Measurements from ENCODE around the gene SMC5. TPM values are rescaled to one million over a fixed set of nuclear protein-coding genes. Genes with fewer than 3 reads are reported as not detected.

SMC5 gene
- total and polyA plus RNA-seq, 2 of the 13 experiments (the other 11 are each of a cell fraction or from before 2014, with no cell fraction given), result 7.2 to 26.7 TPM

DNA sequence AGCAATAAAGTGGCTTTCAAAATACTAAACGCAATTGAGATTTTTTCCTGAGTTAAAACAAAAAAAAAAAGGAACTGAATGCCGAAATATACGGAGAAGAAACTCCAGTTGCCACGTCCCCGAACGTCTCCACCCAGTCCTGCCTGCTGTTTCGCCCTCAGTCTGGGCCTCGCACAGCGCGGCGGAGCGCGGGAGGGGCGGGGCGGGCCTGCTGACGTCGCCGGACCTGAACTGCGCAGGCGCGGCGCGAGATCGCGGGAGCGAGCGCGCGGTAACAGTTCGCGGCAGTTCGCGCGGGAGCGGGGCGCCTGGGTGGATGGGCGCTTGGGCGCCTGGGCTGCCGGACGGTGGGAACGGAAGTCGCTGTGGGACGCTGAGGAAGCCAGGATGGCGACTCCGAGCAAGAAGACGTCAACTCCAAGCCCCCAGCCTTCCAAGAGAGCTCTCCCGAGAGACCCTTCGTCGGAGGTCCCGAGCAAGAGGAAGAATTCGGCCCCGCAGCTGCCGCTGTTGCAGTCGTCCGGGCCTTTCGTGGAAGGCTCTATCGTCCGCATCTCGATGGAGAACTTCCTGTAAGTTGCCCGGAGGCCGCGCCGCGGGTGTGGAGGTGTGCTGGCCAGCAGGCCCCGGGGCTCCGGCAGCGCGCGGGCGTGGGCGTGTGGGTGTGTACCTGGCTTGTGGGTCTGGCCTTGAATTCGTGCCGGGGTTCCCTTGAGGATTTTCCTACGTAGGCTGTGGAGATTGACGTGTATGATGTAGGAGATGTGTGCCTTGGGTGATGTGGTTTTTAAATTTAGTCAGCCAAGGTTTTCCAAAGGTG is at the start of gene SMC5 (continued):
- TF ChIP-seq, protein P1, sequence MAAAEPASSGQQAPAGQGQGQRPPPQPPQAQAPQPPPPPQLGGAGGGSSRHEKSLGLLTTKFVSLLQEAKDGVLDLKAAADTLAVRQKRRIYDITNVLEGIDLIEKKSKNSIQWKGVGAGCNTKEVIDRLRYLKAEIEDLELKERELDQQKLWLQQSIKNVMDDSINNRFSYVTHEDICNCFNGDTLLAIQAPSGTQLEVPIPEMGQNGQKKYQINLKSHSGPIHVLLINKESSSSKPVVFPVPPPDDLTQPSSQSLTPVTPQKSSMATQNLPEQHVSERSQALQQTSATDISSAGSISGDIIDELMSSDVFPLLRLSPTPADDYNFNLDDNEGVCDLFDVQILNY (CRISPR knock-in tag; conservative IDR thresholded peaks at IDR 0.05), result peak; percentile 41; the same call in 1 of the 2 replicates
- no peak for TF ChIP-seq EHMT2 (IDR thresholded peaks at IDR 0.05; ENCODE audit: borderline replicate concordance, low read depth, low read length)
- no peak for TF ChIP-seq DNMT3B (CRISPR knock-in tag; conservative IDR thresholded peaks at IDR 0.05)
- no peak for TF ChIP-seq FOXP1 (IDR thresholded peaks at IDR 0.05)
- TF ChIP-seq FOXP1 (CRISPR knock-in tag; IDR thresholded peaks at IDR 0.05), result no peak
- TF ChIP-seq ZBTB20 (CRISPR knock-in tag; IDR thresholded peaks at IDR 0.05; ENCODE audit: borderline replicate concordance, low read depth), result peak; percentile 54
- TF ChIP-seq ZFY (CRISPR knock-in tag; IDR thresholded peaks at IDR 0.05), result peak; percentile 89
- TF ChIP-seq ASH2L (IDR thresholded peaks at IDR 0.05; ENCODE audit: insufficient read length, low read depth, low read length), result peak; percentile 55
- 0 out of 2 replicates have a peak, but pooled peaks have one; percentile 8 for TF ChIP-seq HOXD1 (CRISPR knock-in tag; IDR thresholded peaks at IDR 0.05)
- 0 out of 2 replicates have a peak, but pooled peaks have one; percentile 41 for TF ChIP-seq SP2 (CRISPR knock-in tag; IDR thresholded peaks at IDR 0.05)
- peak; percentile 78; the same call in 1 of the 2 replicates for TF ChIP-seq CENPT (CRISPR knock-in tag; IDR thresholded peaks at IDR 0.05; ENCODE audit: low read depth)
- TF ChIP-seq MAF1 (CRISPR knock-in tag; IDR thresholded peaks at IDR 0.05; ENCODE audit: borderline replicate concordance), result no peak
- peak; percentile 32; the same call in 1 of the 2 replicates for TF ChIP-seq SMYD3 (CRISPR knock-in tag; IDR thresholded peaks at IDR 0.05)
- peak; percentile 91 for TF ChIP-seq ZNF501 (CRISPR knock-in tag; IDR thresholded peaks at IDR 0.05)
- TF ChIP-seq ZFP37 (CRISPR knock-in tag; IDR thresholded peaks at IDR 0.05; ENCODE audit: borderline replicate concordance), result 0 out of 2 replicates have a peak, but pooled peaks have one; percentile 16
- TF ChIP-seq, protein P2, sequence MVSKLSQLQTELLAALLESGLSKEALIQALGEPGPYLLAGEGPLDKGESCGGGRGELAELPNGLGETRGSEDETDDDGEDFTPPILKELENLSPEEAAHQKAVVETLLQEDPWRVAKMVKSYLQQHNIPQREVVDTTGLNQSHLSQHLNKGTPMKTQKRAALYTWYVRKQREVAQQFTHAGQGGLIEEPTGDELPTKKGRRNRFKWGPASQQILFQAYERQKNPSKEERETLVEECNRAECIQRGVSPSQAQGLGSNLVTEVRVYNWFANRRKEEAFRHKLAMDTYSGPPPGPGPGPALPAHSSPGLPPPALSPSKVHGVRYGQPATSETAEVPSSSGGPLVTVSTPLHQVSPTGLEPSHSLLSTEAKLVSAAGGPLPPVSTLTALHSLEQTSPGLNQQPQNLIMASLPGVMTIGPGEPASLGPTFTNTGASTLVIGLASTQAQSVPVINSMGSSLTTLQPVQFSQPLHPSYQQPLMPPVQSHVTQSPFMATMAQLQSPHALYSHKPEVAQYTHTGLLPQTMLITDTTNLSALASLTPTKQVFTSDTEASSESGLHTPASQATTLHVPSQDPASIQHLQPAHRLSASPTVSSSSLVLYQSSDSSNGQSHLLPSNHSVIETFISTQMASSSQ (IDR thresholded peaks at IDR 0.05; ENCODE audit: low read depth), result no peak
- TF ChIP-seq, protein P2 (CRISPR knock-in tag; IDR thresholded peaks at IDR 0.05; ENCODE audit: borderline replicate concordance), result peak; percentile 21; the same call in 1 of the 2 replicates
- TF ChIP-seq AGO2 (optimal IDR thresholded peaks at IDR 0.05; ENCODE audit: low read depth, low read length), result peak; percentile 73
- TF ChIP-seq EED (CRISPR knock-in tag; IDR thresholded peaks at IDR 0.05), result 0 out of 2 replicates have a peak, but pooled peaks have one; percentile 16
- TF ChIP-seq MEIS2 (CRISPR knock-in tag; IDR thresholded peaks at IDR 0.05), result 0 out of 2 replicates have a peak, but pooled peaks have one; percentile 48
- 0 out of 2 replicates have a peak, but pooled peaks have one; percentile 12 for TF ChIP-seq KLF11 (CRISPR knock-in tag; IDR thresholded peaks at IDR 0.05)
- peak; percentile 42; the same call in 1 of the 2 replicates for TF ChIP-seq ZNF747 (CRISPR knock-in tag; IDR thresholded peaks at IDR 0.05; ENCODE audit: borderline replicate concordance)
- TF ChIP-seq RELA (CRISPR knock-in tag; IDR thresholded peaks at IDR 0.05), result no peak
- TF ChIP-seq, protein P3, sequence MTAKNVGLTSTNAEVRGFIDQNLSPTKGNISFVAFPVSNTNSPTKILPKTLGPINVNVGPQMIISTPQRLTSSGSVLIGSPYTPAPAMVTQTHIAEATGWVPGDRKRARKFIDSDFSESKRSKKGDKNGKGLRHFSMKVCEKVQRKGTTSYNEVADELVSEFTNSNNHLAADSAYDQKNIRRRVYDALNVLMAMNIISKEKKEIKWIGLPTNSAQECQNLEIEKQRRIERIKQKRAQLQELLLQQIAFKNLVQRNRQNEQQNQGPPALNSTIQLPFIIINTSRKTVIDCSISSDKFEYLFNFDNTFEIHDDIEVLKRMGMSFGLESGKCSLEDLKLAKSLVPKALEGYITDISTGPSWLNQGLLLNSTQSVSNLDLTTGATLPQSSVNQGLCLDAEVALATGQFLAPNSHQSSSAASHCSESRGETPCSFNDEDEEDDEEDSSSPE (CRISPR knock-in tag; IDR thresholded peaks at IDR 0.05), result peak; percentile 94
- 0 out of 2 replicates have a peak, but pooled peaks have one; percentile 7 for TF ChIP-seq NRL (CRISPR knock-in tag; IDR thresholded peaks at IDR 0.05; ENCODE audit: borderline replicate concordance)

Measured in HepG2 (cell line).